NB4 (cell line): ENCODE data around the gene FMC1.

Experiments used
- CTCF ChIP-seq: IDR thresholded peaks from one replicate; pipeline ENCODE4 v1.5.1; 2012; ENCODE audit warnings: low read depth, low read length
- MAX ChIP-seq: IDR thresholded peaks from 2 replicates; pipeline ENCODE4 v1.6.1; 2011; ENCODE audit warnings: low read depth, low read length
- POLR2A ChIP-seq: IDR thresholded peaks from 2 replicates; pipeline ENCODE4 v1.6.1; 2011; ENCODE audit warnings: mild to moderate bottlenecking; ENCODE audit not compliant: insufficient read length; ENCODE audit errors: extremely low read depth

DNA sequence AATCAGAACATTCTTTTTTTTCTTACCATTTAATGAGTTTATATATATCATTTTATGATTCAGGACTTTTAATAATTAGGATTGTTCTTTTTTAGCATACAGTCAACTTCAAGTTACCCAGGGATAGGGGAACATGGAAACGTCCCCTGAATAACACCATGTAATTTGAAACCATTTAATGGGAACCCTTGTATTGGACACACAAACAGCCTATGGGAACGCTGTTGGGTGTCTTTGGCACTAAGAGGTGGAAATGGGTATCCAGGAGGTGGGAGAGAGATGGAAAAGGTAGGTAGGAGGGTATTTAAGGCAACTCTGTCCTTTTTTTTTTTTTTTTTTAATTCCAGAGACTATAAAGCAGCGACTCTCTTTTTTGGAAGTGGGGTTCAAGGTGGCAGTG, 21.2 kb downstream of the FMC1 start:
- TF ChIP-seq CTCF (no peak), POLR2A (no peak), MAX (no peak)
